Activated CD8-positive, alpha-beta memory T cell treated with anti-CD3 and anti-CD28 coated beads for 48 hours (primary cell): Measurements from ENCODE around the gene SLC5A1.
"Not testable (repeated sequence)": the region's sequence is repeated elsewhere in the genome, so short reads cannot be mapped to it uniquely, and the experiment has no call there.

Experiments
- DNase-seq, 3 experiments: peaks; one replicate each; pipeline ENCODE4 v3.0.0-alpha.2; 2020; ENCODE audit warnings: low read depth in 2 of 3, low spot score in 2 of 3

Gene SLC5A1

GRCh38 chr22:32083814-32084213, 40.8 kb downstream of the SLC5A1 start:
- DNase-seq, result no peak

GRCh38 chr22:32088084-32088483, 45.0 kb downstream of the SLC5A1 start:
- DNase-seq, result no peak

GRCh38 chr22:32097018-32097417, 54.0 kb downstream of the SLC5A1 start:
- DNase-seq, result no peak

GRCh38 chr22:32097881-32098499, 54.9 kb downstream of the SLC5A1 start:
- DNase-seq, result no peak

GRCh38 chr22:32100711-32101110, 57.6 kb downstream of the SLC5A1 start:
- DNase-seq, result no peak

- no peak for DNase-seq
Measured at GRCh38 chr22:32103658-32104315, 60.7 kb downstream of the SLC5A1 start.

- no peak for DNase-seq
Measured at GRCh38 chr22:32106930-32107329, 63.9 kb downstream of the SLC5A1 start.

GRCh38 chr22:32112380-32112779, 69.3 kb downstream of the SLC5A1 start:
- DNase-seq, result no peak

- DNase-seq, result no peak
Measured at GRCh38 chr22:32119568-32120235, 76.6 kb downstream of the SLC5A1 start.

- no peak for DNase-seq
Measured at GRCh38 chr22:32120603-32121002, 77.5 kb downstream of the SLC5A1 start.

- no peak for DNase-seq
Measured at GRCh38 chr22:32122899-32123298, 79.8 kb downstream of the SLC5A1 start.

GRCh38 chr22:32123657-32124056, 80.6 kb downstream of the SLC5A1 start:
- no peak for DNase-seq

- DNase-seq, result no peak
Measured at GRCh38 chr22:32127904-32128303, 84.8 kb downstream of the SLC5A1 start.

- DNase-seq, result no peak
Measured at GRCh38 chr22:32130464-32130863, 87.4 kb downstream of the SLC5A1 start.

GRCh38 chr22:32132126-32132525, 89.1 kb downstream of the SLC5A1 start:
- DNase-seq, result no peak

GRCh38 chr22:32132783-32133182, 89.7 kb downstream of the SLC5A1 start:
- DNase-seq, result no peak

GRCh38 chr22:32134796-32135195, 91.7 kb downstream of the SLC5A1 start:
- DNase-seq, result not testable (repeated sequence)

GRCh38 chr22:32135958-32136357, 92.9 kb downstream of the SLC5A1 start:
- not testable (repeated sequence) for DNase-seq

- not testable (repeated sequence) for DNase-seq
Measured at GRCh38 chr22:32136881-32137280, 93.8 kb downstream of the SLC5A1 start.

GRCh38 chr22:32137731-32138324, 94.8 kb downstream of the SLC5A1 start:
- DNase-seq, result peak in 1 of 3 experiments; percentile 15

GRCh38 chr22:32138576-32138975, 95.5 kb downstream of the SLC5A1 start:
- not testable (repeated sequence) for DNase-seq

GRCh38 chr22:32140688-32141087, 97.6 kb downstream of the SLC5A1 start:
- not testable (repeated sequence) for DNase-seq
